Neural cell (in vitro differentiated cells): ENCODE measurements around the gene NADK. TPM values are rescaled to one million over a fixed set of nuclear protein-coding genes. Genes with fewer than 3 reads are reported as not detected.
A peak's percentile ranks its signal among the peaks of the same experiment; 100 is the strongest.
"Not testable (repeated sequence)": the region's sequence is repeated elsewhere in the genome, so short reads cannot be mapped to it uniquely, and the experiment has no call there.

ENCODE experiments used
- H2AFZ ChIP-seq: fragments of 200-600, 300-800 bp; sonication (generic), shearing (Covaris generic); 2 replicates; pipeline ENCODE4 v1.6.0; 2014; ENCODE audit warnings: low read depth, mild to moderate bottlenecking, antibody characterized with exemption, low read length, moderate library complexity
- H3F3A ChIP-seq: fragments of 200-600 bp; shearing (Covaris generic); 2 replicates; pipeline ENCODE4 v1.6.1; 2016; ENCODE audit warnings: mild to moderate bottlenecking, moderate library complexity, mixed read lengths, antibody characterized with exemption, low read length; ENCODE audit not compliant: insufficient read depth, poor library complexity, severe bottlenecking
- H3K27ac ChIP-seq: fragments of 200-600, 300-800 bp; sonication (generic), shearing (Covaris generic); 2 replicates; pipeline ENCODE4 v1.5.1; 2014; ENCODE audit warnings: mild to moderate bottlenecking, low read length, moderate library complexity
- H3K27me3 ChIP-seq: fragments of 300-800, 200-600 bp; sonication (generic), shearing (Covaris generic); 2 replicates; pipeline ENCODE4 v1.6.0; 2014; ENCODE audit warnings: mild to moderate bottlenecking, low read depth, low read length, moderate library complexity; ENCODE audit not compliant: insufficient read depth
- H3K36me3 ChIP-seq: fragments of 300-800, 200-600 bp; sonication (generic), shearing (Covaris generic); 2 replicates; pipeline ENCODE4 v1.5.1; 2014; ENCODE audit warnings: mild to moderate bottlenecking, antibody characterized with exemption, low read length, moderate library complexity; ENCODE audit not compliant: insufficient read depth
- H3K4me2 ChIP-seq: fragments of 300-800, 200-600 bp; sonication (generic), shearing (Covaris generic); 2 replicates; pipeline ENCODE4 v1.6.0; 2014; ENCODE audit warnings: mild to moderate bottlenecking, low read length
- H3K4me3 ChIP-seq: fragments of 300-800, 200-600 bp; sonication (generic), shearing (Covaris generic); 2 replicates; pipeline ENCODE4 v1.5.1; 2014; ENCODE audit warnings: mild to moderate bottlenecking, low read length, moderate library complexity
- H3K79me2 ChIP-seq: fragments of 200-600 bp; shearing (Covaris generic); replicated peaks from 2 replicates; pipeline ENCODE4 v1.6.0; 2014; ENCODE audit warnings: mild to moderate bottlenecking, low read length, moderate library complexity; ENCODE audit not compliant: insufficient read depth
- H3K9ac ChIP-seq: fragments of 300-800, 200-600 bp; sonication (generic), shearing (Covaris generic); 2 replicates; pipeline ENCODE4 v1.6.1; 2016; ENCODE audit warnings: mild to moderate bottlenecking, low read length, mixed read lengths
- H3K9me2 ChIP-seq: fragments of 200-600 bp; shearing (Covaris generic); 2 replicates; pipeline ENCODE4 v1.6.1; 2016; ENCODE audit warnings: mild to moderate bottlenecking, low read length, mixed read lengths; ENCODE audit not compliant: insufficient read depth
- H3K9me3 ChIP-seq: fragments of 200-600, 300-800 bp; sonication (generic), shearing (Covaris generic); 2 replicates; pipeline ENCODE4 v1.6.1; 2016; ENCODE audit warnings: mild to moderate bottlenecking, mixed run types, low read length, moderate library complexity, mixed read lengths
- H4K20me1 ChIP-seq: fragments of 200-600 bp; shearing (Covaris generic); 2 replicates; pipeline ENCODE4 v1.6.1; 2016; ENCODE audit warnings: mild to moderate bottlenecking, mixed run types; ENCODE audit not compliant: insufficient read depth
- EP300 ChIP-seq: fragments of 450-650 bp; conservative IDR thresholded peaks from 2 replicates; pipeline ENCODE4 v1.6.1; 2014; ENCODE audit warnings: antibody characterized with exemption, mild to moderate bottlenecking, moderate library complexity; ENCODE audit not compliant: poor library complexity, severe bottlenecking
- EZH2 ChIP-seq: fragments of 200-600, 300-800 bp; shearing (Covaris generic), sonication (generic); IDR thresholded peaks from 2 replicates; pipeline ENCODE4 v1.6.1; 2014; ENCODE audit warnings: antibody characterized with exemption, low read length, borderline replicate concordance, mild to moderate bottlenecking; ENCODE audit not compliant: insufficient read depth, poor library complexity, severe bottlenecking
- MXI1 ChIP-seq: fragments of 450-650 bp; conservative IDR thresholded peaks from 2 replicates; pipeline ENCODE4 v1.6.1; 2014; ENCODE audit warnings: antibody characterized with exemption, mild to moderate bottlenecking; ENCODE audit not compliant: poor library complexity, severe bottlenecking
- POLR2AphosphoS5 ChIP-seq: IDR thresholded peaks from 2 replicates; pipeline ENCODE4 v1.6.1; 2012
- RAD21 ChIP-seq: fragments of 450-650 bp; conservative IDR thresholded peaks from 2 replicates; pipeline ENCODE4 v1.6.1; 2014; ENCODE audit warnings: antibody characterized with exemption, mild to moderate bottlenecking, moderate library complexity
- SMC3 ChIP-seq: fragments of 450-650 bp; conservative IDR thresholded peaks from 2 replicates; pipeline ENCODE4 v1.6.1; 2014; ENCODE audit warnings: antibody characterized with exemption, mild to moderate bottlenecking, moderate library complexity; ENCODE audit not compliant: poor library complexity
- TAF1 ChIP-seq: IDR thresholded peaks from 2 replicates; pipeline ENCODE4 v1.6.1; 2012; ENCODE audit warnings: low read depth
- polyA plus RNA-seq: library from polyadenylated mRNA; depleted of rRNA; stranded (reverse); fragments of >200 nt; gene quantifications from 2 replicates; pipeline ENCODE4 v1.2.3, GENCODE V29; 2014
- TF ChIP-seq, protein P1 (sequence below): IDR thresholded peaks from 2 replicates; pipeline ENCODE4 v1.6.1; 2012; ENCODE audit warnings: borderline replicate concordance
- TF ChIP-seq, protein P2 (sequence below): fragments of 450-650 bp; IDR thresholded peaks from 2 replicates; pipeline ENCODE4 v1.5.1; 2014; ENCODE audit warnings: antibody characterized with exemption, mild to moderate bottlenecking, moderate library complexity; ENCODE audit not compliant: poor library complexity, severe bottlenecking

The NADK gene
- polyA plus RNA-seq, 1 donor from 2014 or later: 38.5 TPM

DNA sequence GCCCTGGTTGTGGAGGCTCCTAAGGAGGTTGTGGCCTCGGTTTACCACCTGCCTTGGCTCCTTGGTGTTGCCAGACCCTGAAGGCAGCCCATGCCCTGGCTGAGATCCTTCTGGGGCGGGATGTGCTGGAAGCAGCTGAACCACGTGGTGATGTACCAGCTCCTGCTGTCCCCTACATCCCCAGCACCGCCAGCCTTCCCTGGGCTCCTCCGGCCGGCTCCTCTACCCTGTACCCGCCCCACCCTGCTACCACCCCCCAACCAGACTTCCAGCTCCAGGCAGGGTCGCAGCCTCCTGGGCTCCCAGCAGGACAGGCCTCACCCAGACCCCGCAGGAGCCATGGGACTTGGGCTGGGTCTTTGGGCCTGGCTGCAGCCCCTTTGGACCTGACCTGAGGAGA lies 28.3 kb downstream of the NADK start:
- not testable (repeated sequence) for H3F3A ChIP-seq, H3K9me2 ChIP-seq, H3K9ac ChIP-seq, H3K4me3 ChIP-seq, H3K9me3 ChIP-seq, H3K4me2 ChIP-seq, H3K27ac ChIP-seq, H3K79me2 ChIP-seq, H3K27me3 ChIP-seq, H4K20me1 ChIP-seq, H2AFZ ChIP-seq, H3K36me3 ChIP-seq

DNA sequence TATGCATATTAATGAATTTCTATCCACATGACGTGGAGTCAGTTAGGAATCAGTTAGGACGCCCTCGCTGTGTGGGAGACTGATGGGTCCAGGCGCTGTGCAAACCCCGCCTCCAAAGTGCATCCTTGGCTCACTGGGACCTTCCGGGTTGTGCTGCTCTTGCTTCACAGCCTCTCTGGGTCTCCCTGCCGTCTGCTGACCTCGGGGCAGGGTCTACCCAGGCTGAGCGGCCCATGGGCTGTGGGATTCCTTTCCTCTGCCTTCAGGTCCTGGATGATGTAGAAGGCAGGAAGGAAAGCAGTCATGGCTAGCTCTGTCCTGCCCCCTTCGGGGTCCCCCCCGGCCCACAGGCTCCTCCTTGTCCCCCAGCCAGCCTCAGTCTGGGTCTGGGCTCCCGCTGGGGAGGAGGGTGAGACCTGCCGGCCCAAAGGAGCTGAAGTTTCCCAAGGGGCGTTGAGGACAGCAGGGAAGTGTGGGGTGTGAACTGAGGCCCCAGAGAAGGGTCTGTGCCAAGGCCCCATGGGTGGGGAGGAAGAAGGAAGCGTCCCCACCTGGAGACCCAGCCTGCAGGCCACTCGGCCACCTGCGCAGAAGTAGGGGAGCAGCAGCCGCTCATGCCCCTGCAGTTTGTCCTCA lies 29.5 kb downstream of the NADK start:
- Histone ChIP-seq H3K9me3 (no peaks in the 10 kb centered on the region), H3K27me3 (no peaks in the 10 kb centered on the region), H2AFZ (no peak overlapping the region), H3K36me3 (no peaks in the 10 kb centered on the region), H3K79me2 (no peaks in the 10 kb centered on the region), H3K4me2 (no peak overlapping the region), H3K9me2 (no peaks in the 10 kb centered on the region), H3F3A (no peaks in the 10 kb centered on the region), H3K4me3 (no peak overlapping the region), H3K9ac (no peak overlapping the region), H3K27ac (no peak overlapping the region), H4K20me1 (no peaks in the 10 kb centered on the region)
- TF ChIP-seq MXI1: no peak
- no peak for TF ChIP-seq TAF1
- TF ChIP-seq, protein P1, sequence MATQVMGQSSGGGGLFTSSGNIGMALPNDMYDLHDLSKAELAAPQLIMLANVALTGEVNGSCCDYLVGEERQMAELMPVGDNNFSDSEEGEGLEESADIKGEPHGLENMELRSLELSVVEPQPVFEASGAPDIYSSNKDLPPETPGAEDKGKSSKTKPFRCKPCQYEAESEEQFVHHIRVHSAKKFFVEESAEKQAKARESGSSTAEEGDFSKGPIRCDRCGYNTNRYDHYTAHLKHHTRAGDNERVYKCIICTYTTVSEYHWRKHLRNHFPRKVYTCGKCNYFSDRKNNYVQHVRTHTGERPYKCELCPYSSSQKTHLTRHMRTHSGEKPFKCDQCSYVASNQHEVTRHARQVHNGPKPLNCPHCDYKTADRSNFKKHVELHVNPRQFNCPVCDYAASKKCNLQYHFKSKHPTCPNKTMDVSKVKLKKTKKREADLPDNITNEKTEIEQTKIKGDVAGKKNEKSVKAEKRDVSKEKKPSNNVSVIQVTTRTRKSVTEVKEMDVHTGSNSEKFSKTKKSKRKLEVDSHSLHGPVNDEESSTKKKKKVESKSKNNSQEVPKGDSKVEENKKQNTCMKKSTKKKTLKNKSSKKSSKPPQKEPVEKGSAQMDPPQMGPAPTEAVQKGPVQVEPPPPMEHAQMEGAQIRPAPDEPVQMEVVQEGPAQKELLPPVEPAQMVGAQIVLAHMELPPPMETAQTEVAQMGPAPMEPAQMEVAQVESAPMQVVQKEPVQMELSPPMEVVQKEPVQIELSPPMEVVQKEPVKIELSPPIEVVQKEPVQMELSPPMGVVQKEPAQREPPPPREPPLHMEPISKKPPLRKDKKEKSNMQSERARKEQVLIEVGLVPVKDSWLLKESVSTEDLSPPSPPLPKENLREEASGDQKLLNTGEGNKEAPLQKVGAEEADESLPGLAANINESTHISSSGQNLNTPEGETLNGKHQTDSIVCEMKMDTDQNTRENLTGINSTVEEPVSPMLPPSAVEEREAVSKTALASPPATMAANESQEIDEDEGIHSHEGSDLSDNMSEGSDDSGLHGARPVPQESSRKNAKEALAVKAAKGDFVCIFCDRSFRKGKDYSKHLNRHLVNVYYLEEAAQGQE: no peak
- TF ChIP-seq RAD21: no peak
- no peak for TF ChIP-seq EZH2
- TF ChIP-seq, protein P2, sequence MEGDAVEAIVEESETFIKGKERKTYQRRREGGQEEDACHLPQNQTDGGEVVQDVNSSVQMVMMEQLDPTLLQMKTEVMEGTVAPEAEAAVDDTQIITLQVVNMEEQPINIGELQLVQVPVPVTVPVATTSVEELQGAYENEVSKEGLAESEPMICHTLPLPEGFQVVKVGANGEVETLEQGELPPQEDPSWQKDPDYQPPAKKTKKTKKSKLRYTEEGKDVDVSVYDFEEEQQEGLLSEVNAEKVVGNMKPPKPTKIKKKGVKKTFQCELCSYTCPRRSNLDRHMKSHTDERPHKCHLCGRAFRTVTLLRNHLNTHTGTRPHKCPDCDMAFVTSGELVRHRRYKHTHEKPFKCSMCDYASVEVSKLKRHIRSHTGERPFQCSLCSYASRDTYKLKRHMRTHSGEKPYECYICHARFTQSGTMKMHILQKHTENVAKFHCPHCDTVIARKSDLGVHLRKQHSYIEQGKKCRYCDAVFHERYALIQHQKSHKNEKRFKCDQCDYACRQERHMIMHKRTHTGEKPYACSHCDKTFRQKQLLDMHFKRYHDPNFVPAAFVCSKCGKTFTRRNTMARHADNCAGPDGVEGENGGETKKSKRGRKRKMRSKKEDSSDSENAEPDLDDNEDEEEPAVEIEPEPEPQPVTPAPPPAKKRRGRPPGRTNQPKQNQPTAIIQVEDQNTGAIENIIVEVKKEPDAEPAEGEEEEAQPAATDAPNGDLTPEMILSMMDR: no peak
- no peak for TF ChIP-seq EP300
- no peak for TF ChIP-seq POLR2AphosphoS5
- no peak for TF ChIP-seq SMC3

DNA sequence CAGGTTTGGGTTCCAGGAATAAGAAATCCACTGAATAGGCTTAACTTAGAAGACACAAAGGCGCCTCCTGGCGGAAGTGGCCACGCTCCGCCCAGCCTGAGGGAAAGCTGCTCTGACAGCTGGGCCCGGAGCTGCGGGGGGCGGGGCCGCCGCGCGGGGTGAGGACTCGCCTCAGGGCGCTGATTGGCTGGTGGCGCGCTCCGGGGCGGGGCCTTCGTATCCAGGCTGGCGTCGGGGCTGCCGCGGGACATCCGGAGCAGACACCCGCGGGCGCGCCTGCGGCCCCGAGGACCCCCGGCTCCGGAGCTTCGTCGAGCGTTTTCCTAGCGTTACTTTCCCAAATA lies 31.7 kb downstream of the NADK start:
- not testable (repeated sequence) for H3K27me3 ChIP-seq, H3K36me3 ChIP-seq, H3F3A ChIP-seq, H3K9me3 ChIP-seq, H3K9me2 ChIP-seq, H3K79me2 ChIP-seq, H3K4me2 ChIP-seq, H2AFZ ChIP-seq, H4K20me1 ChIP-seq
- TF ChIP-seq, protein P2: peak; percentile 47
- peak overlapping the region; percentile 77 for H3K9ac ChIP-seq
- peak overlapping the region; percentile 91 for H3K27ac ChIP-seq
- H3K4me3 ChIP-seq: peak overlapping the region; percentile 62
